Neural crest cell (in vitro differentiated cells): ENCODE data around the gene PCSK7. TPM values are rescaled to one million over a fixed set of nuclear protein-coding genes. Genes with fewer than 3 reads are reported as not detected.
"Not testable (repeated sequence)": the region's sequence is repeated elsewhere in the genome, so short reads cannot be mapped to it uniquely, and the experiment has no call there.

ENCODE experiments used
- DNase-seq: peaks from one replicate; pipeline ENCODE4 v3.0.0; 2021; ENCODE audit warnings: low read depth, mixed read lengths, low spot score
- H3K27ac Mint-ChIP-seq: one replicate; pipeline ENCODE4 v1.8.0; 2021; ENCODE audit warnings: mild to moderate bottlenecking, mixed read lengths; ENCODE audit not compliant: unreplicated experiment
- H3K27me3 Mint-ChIP-seq: 2 replicates; pipeline ENCODE4 v1.8.0; 2021; ENCODE audit warnings: low read depth, mild to moderate bottlenecking, mixed read lengths
- H3K36me3 Mint-ChIP-seq: 2 replicates; pipeline ENCODE4 v1.8.0; 2021; ENCODE audit warnings: low read depth, mild to moderate bottlenecking, mixed read lengths
- H3K4me1 Mint-ChIP-seq: 2 replicates; pipeline ENCODE4 v1.8.0; 2021; ENCODE audit warnings: mixed read lengths
- H3K4me3 Mint-ChIP-seq: one replicate; pipeline ENCODE4 v1.8.0; 2021; ENCODE audit warnings: mild to moderate bottlenecking, mixed read lengths
- H3K9me3 Mint-ChIP-seq: 2 replicates; pipeline ENCODE4 v1.8.0; 2021; ENCODE audit warnings: mixed read lengths
- CTCF ChIP-seq: fragments of 200-600 bp; sonication (generic); conservative IDR thresholded peaks from 2 replicates; pipeline ENCODE4 v1.5.0; 2021; ENCODE audit warnings: antibody characterized with exemption, mild to moderate bottlenecking
- total RNA-seq: library from RNA; stranded (reverse); gene quantifications from 2 replicates; pipeline ENCODE4 v1.2.1, GENCODE V29; 2021

PCSK7 gene
- total RNA-seq, 1 donor from 2014 or later = 49.7 TPM

GRCh38 chr11:117271208-117271607, 39.3 kb upstream of the PCSK7 start:
- Mint-ChIP-seq H3K27ac (peak overlapping the region; percentile 60), H3K27me3 (no peaks in the 10 kb centered on the region), H3K9me3 (peaks cover 5% of the 10 kb centered on the region), H3K4me3 (no peak overlapping the region), H3K36me3 (peaks cover 25% of the 10 kb centered on the region), H3K4me1 (peaks cover 14% of the 10 kb centered on the region)
- TF ChIP-seq CTCF = no peak
- no peak for DNase-seq

- peaks cover 14% of the 10 kb centered on the region for H3K4me1 Mint-ChIP-seq
- no peak for DNase-seq
- H3K9me3 Mint-ChIP-seq = peaks cover 5% of the 10 kb centered on the region
- peak overlapping the region; percentile 21 for H3K27ac Mint-ChIP-seq
- peaks cover 19% of the 10 kb centered on the region for H3K36me3 Mint-ChIP-seq
- TF ChIP-seq CTCF = no peak
- H3K4me3 Mint-ChIP-seq = no peak overlapping the region
- H3K27me3 Mint-ChIP-seq = no peaks in the 10 kb centered on the region
These were observed 38.0 kb upstream of the PCSK7 start for GRCh38 chr11:117269856-117270255.

GRCh38 chr11:117265745-117266144, 33.9 kb upstream of the PCSK7 start:
- H3K27ac Mint-ChIP-seq = no peak overlapping the region
- no peak for DNase-seq
- peaks cover 4% of the 10 kb centered on the region for H3K4me1 Mint-ChIP-seq
- no peak overlapping the region for H3K4me3 Mint-ChIP-seq
- TF ChIP-seq CTCF = no peak
- H3K9me3 Mint-ChIP-seq = no peaks in the 10 kb centered on the region
- no peaks in the 10 kb centered on the region for H3K27me3 Mint-ChIP-seq
- H3K36me3 Mint-ChIP-seq = peaks cover 13% of the 10 kb centered on the region

- H3K4me3 Mint-ChIP-seq = not testable (repeated sequence)
- H3K36me3 Mint-ChIP-seq = peaks cover 13% of the 10 kb centered on the region
These were observed 32.9 kb upstream of the PCSK7 start for GRCh38 chr11:117264624-117265323.

GRCh38 chr11:117259417-117259816, 27.5 kb upstream of the PCSK7 start:
- no peak for TF ChIP-seq CTCF
- no peak overlapping the region for H3K27ac Mint-ChIP-seq
- no peaks in the 10 kb centered on the region for H3K4me1 Mint-ChIP-seq
- no peak for DNase-seq
- no peak overlapping the region for H3K4me3 Mint-ChIP-seq
- no peaks in the 10 kb centered on the region for H3K27me3 Mint-ChIP-seq
- peaks cover 12% of the 10 kb centered on the region for H3K36me3 Mint-ChIP-seq
- H3K9me3 Mint-ChIP-seq = no peaks in the 10 kb centered on the region

More at GRCh38 chr11:117264624-117265323, 32.9 kb upstream of the PCSK7 start:
- not testable (repeated sequence) for H3K27me3 Mint-ChIP-seq, H3K27ac Mint-ChIP-seq, H3K4me1 Mint-ChIP-seq, H3K9me3 Mint-ChIP-seq, DNase-seq

- Mint-ChIP-seq H3K36me3 (peaks cover 15% of the 10 kb centered on the region), H3K27ac (no peak overlapping the region)
These were observed 26.7 kb upstream of the PCSK7 start for GRCh38 chr11:117258576-117258975.

More at GRCh38 chr11:117258576-117258975, 26.7 kb upstream of the PCSK7 start:
- H3K27me3 Mint-ChIP-seq = no peaks in the 10 kb centered on the region
- H3K4me1 Mint-ChIP-seq = no peaks in the 10 kb centered on the region
- H3K4me3 Mint-ChIP-seq = no peak overlapping the region
- DNase-seq = no peak
- TF ChIP-seq CTCF = no peak
- H3K9me3 Mint-ChIP-seq = no peaks in the 10 kb centered on the region
